Islet of Langerhans (tissue), 1 donor: Measurements from ENCODE around the gene UBASH3A.

Source experiments
- FAIRE-seq: peaks from one replicate; lab custom pipeline; 2011; peaks lifted over from hg19 to GRCh38; lab: Jason Lieb, UNC

UBASH3A gene

DNA sequence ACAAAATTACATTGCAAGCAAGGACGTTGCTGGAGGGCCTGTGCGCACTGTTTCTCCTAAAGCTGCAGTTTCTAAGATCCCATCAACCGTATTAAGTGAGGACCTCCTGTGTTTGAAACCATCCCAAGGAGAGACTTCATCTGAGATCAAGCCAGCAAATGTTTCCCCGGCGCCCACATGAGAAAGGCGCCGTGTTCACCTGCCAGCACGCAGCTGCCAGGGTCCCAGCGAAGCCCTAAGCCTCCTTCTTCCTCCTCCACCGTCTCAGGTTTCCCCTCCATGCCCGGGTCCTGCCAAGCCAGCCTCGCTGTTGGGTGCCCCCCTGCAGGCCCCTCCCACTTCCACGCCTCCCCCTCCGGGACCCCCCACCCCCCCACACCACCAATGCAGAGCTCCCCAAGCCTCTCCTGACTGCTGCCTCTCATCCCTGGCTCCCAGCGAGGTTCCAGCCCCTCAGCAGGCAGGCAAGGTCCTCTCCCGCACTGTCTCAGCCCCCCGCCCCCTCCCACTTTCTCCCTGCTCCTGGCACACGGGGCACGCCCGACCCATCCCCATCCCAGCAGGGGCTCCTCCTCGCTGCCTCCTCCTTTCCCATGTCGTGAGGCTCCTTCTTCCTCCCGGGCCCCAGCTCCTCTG is 28.7 kb upstream of the UBASH3A start:
- FAIRE-seq: no peak

DNA sequence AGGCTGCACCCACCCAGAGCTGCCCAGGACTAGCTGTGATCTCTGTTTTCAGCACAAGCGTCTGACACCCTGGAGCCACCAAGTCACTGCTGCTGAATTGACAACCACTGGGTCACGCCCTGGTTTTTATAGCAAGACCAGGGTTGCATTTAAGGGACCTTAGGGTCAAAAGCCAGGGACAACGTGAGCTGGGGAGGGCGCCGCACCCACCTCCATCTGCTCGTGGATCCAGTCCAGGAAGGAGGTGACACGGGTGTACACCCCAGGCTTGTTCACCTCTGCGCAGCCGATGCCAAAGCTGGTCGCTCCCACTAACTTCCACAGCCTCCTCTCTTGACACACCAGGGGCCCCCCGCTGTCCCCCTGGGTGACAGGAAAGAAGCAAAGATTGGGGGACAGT is 28.2 kb upstream of the UBASH3A start:
- no peak for FAIRE-seq

DNA sequence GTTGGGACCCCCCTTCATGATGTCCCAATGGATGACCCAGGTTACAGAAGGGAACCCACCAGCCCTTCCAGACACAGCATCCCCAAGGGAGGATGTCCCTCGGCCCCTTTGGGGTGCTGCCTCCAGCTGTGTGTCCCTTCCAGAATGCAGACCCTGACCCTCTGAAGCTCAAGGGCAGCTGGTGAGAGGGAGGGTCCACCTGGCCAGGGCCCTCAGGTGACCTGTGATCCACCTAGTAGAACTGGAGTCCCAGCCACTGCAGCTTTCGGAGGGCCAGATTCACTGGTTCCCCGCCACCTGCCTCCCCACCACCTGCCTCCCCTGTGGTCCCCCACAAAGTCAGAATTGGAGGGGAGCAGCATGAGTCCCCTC is 27.8 kb upstream of the UBASH3A start:
- no peak for FAIRE-seq

- no peak for FAIRE-seq
These were observed 27.2 kb upstream of the UBASH3A start for GRCh38 chr21:42376338-42376982.

GRCh38 chr21:42377211-42377950 is 26.3 kb upstream of the UBASH3A start:
- no peak for FAIRE-seq

DNA sequence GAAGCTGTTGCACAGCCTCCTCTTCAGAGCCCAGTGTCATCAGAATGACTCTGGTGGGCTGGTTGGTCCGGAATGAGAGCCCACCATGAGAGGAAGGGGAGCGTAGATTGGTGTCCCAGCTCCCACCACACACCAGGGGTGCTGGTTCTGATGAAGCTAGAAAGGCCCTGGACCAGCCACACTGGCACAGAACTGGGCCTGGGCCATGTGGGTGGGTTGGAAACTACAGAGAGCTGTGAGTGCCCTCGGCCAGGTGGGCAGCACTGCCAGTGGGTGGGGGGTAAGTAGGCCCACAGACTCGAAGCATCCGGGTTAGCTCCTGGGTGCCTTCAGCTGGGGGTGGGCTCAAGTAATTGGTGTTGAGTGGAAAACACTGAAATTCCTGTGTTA is 25.8 kb upstream of the UBASH3A start:
- FAIRE-seq: no peak

- FAIRE-seq: no peak
These were observed 25.3 kb upstream of the UBASH3A start for GRCh38 chr21:42378418-42378817.

DNA sequence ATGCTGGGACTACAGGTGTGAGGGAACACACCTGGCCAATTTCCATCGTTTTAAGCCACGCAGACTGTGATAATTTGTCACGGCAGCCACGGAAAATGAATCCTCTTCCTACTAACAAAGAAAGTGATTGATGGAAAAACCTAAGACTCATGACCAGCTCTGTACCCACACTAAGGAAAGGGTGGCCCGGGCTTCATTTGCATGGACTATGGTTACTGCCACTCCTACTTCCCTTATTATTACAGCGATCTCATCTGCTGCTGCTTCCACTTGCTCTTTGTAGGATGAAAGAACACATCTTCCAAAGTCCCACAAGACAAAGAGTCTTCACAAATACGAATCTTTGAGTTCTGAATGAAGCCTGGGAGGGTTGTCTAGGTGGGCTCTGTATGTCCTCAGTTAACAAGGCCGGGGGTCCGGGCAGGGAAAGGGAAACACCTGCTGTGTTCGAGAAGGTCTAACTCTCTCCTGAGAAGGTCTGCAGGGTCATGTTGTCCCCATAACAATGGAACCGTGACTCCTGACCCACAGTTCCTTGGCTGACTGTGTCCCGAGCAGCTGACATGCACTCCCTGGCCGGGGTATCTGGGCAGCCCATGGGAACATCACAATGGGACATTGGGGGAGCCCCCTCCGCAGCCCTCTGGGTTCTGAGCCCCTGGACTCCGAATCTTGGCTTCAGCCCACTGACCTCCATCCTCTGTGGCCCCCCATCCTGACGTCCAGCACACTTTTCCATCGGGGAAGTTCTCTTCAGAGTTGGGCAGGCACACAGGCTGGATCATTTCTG is 24.1 kb upstream of the UBASH3A start:
- FAIRE-seq: no peak

- FAIRE-seq: no peak
These were observed 22.2 kb upstream of the UBASH3A start for GRCh38 chr21:42381347-42381984.

DNA sequence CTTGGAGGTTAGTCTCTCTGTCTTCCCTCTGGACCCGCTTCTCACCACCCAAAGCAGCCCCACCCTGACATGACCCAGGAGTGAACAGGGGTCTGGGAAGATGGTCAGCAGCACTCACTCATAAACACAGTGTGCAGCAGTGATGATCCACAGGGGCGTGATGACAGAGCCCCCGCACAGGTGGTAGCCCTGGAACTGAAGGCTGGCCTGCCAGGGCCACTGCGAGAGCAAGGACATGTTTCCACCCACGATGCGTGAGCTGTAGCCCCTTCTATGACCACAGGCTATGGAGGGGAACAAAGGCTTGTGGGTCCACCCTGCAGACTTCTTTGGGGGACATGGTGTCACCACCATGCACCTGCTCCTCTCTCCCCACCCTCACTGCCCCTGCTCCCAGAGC is 20.8 kb upstream of the UBASH3A start:
- FAIRE-seq: no peak

GRCh38 chr21:42383331-42383730 is 20.4 kb upstream of the UBASH3A start:
- no peak for FAIRE-seq

GRCh38 chr21:42384156-42384945 is 19.4 kb upstream of the UBASH3A start:
- FAIRE-seq: no peak

DNA sequence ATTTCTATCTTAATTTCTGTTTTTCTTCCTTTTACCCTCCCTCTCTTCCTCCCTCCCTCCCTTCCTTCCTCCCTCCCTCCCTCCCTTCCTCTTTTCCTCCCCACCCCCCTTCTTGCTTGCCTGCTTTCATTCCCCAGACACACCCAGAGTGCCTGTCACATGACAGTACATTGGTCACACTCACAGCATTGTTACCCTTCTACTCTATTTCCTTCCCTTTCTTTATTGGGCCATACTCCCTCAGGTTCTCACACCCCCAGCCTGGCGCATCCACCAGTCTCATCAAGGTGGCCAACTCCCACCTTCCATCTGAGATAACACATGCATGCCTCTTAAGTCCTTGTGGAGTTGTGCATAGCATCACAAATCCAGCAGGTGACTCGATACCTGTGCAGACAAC is 18.7 kb upstream of the UBASH3A start:
- FAIRE-seq: no peak

GRCh38 chr21:42385619-42386018 is 18.1 kb upstream of the UBASH3A start:
- no peak for FAIRE-seq

- no peak for FAIRE-seq
These were observed 17.6 kb upstream of the UBASH3A start for GRCh38 chr21:42386034-42386591.

DNA sequence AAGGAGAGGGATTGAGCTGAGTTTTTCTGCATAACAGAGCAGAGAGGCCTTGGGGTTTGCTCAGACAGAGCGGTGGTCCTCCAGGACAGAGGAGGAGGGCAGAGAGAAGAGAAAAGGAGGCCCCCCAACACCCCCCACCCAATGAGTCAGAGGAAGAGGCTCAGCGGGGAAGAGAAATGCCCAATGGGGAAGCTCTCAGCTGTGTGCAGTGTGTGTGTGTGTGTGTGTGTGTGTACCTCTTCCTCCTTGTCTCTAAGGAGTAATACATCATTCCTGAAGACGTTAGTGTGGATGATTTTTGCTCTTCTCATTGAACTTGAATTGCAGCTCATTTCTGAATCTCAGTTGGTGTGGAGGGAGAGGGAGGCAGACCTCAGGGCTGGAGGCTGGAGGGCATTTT is 16.5 kb upstream of the UBASH3A start:
- no peak for FAIRE-seq

- FAIRE-seq: no peak
These were observed 15.8 kb upstream of the UBASH3A start for GRCh38 chr21:42387843-42388340.

DNA sequence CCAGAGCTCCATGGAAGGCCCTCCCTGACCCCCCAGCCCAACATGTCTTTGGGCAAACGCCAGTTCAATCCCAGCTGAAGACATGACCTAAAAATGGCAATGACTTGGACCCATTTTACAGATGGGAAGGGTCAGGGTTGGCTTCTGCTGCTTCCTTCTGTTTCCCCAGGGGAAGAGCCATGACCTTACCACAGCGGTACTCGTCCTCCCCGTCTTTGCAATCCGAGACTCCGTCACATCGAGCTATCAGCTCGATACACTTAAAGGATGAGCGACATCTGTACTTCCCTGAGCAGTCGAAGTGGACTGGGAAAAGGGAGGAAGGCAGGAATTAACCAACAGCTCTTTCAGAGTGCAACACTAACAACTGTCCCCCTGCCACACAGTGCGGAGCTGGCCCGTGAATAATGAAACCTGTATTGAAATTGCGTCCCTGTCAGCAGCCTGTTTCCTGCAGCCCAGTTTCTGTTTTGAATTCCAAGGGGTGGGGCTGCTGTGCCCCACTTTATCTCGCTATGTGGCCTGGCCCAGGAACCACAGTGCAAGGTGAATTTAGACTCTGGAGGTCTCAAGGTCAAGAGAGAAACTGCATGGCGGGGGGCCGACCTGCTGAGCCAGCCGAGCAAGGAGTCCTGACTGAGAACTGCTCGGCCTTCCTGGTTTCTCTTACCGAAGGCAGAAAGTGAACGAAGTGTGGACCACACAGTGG is 14.8 kb upstream of the UBASH3A start:
- FAIRE-seq: no peak

GRCh38 chr21:42389449-42389835 is 14.3 kb upstream of the UBASH3A start:
- no peak for FAIRE-seq

DNA sequence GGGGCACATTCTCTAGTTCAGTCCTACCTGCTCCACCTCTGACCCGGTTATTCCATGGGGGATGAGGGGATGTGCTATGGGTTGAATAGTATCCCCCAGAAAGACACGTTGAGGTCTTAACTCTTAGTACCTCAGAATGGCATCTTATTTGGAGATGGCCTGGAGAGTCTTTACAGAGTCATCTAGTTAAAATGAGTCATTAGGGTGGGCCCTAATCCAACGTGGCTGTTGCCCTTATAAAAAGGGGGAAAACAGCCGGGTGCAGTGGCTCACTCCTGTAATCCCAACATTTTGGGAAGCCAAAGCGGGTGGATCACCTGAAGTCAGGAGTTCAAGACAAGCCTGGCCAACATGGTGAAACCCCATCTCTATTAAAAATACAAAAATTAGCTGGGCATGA is 13.5 kb upstream of the UBASH3A start:
- FAIRE-seq: no peak
